ENCODE data around the gene R3HDML.

The R3HDML gene

DNA sequence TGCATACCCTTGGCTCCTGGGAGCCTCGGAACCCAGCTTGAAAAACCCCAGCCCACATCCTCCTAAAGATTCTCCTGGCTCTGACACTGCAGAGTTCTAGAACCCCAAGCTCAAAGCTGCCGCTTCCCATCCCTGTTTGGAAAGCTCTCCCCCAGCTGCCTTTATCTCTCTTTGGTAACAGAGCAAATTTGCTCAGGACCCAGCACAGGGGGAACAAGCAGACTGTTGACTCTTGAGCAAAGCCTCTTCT lies 57.5 kb downstream of the R3HDML start:
- no peaks in the 10 kb centered on the region for H3K36me3 ChIP-seq (ENCODE audit: insufficient read depth, low read length)
- H3K9me3 ChIP-seq (ENCODE audit: low read length) = no peaks in the 10 kb centered on the region
- no peak overlapping the region for H3K27ac ChIP-seq (ENCODE audit: low read depth, low read length)
- H3K27me3 ChIP-seq (ENCODE audit: control insufficient read depth in 1 of 2, insufficient read depth in 2 of 2, low read length in 2 of 2) = peaks cover 0 to 8% of the 10 kb centered on the region in 2 donors
- H3K9ac ChIP-seq (ENCODE audit: low read length) = no peak overlapping the region
- no peaks in the 10 kb centered on the region for H3K4me1 ChIP-seq (ENCODE audit: insufficient read depth, low read length)
- no peak overlapping the region for H3K4me3 ChIP-seq (ENCODE audit: low read depth in 1 of 2, low read length in 2 of 2)

DNA sequence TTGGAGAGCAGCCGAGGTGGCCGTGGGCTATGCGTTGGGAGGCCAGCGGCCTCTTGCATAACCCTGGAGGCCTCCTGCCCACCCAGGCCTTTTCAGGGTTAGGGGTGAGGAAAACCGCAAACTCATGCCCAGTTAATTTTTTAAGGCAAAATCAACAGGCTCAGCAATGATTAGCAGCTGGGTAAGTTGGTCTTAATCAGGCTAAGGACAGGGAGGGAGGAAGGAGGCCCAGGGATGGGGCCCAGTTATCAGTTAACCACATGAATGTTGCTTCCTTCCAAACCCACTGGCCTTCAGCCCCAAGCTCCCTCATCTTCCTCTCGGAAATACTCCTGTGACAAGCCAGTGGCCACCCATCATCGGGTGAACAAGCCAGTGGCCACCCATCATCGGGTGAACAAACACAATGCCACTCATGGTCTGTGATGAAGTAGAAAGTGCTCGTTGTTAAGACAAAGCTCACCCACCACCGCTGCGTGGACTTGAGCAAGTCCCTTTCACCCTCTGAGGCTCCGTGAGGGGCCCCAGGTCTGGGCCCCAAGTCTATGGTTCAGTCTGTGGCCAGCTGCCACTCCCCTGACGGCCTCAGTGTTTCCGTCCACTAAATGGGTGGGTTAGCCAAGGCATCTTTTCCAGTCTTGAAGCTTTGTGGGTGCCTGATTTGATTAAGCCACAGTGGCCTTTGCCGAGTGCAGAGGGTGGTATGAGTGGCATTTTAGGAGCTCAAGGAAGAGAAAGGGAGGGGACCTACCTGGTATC lies 58.0 kb downstream of the R3HDML start:
- no peaks in the 10 kb centered on the region for H3K36me3 ChIP-seq (ENCODE audit: insufficient read depth, low read length)
- no peaks in the 10 kb centered on the region for H3K4me1 ChIP-seq (ENCODE audit: insufficient read depth, low read length)
- H3K9ac ChIP-seq (ENCODE audit: low read length) = no peak overlapping the region
- H3K4me3 ChIP-seq (ENCODE audit: low read depth in 1 of 2, low read length in 2 of 2) = no peak overlapping the region
- peaks cover 0 to 8% of the 10 kb centered on the region in 2 donors for H3K27me3 ChIP-seq (ENCODE audit: control insufficient read depth in 1 of 2, insufficient read depth in 2 of 2, low read length in 2 of 2)
- no peaks in the 10 kb centered on the region for H3K9me3 ChIP-seq (ENCODE audit: low read length)
- no peak overlapping the region for H3K27ac ChIP-seq (ENCODE audit: low read depth, low read length)

- Histone ChIP-seq H3K9me3 (ENCODE audit: low read length) (no peaks in the 10 kb centered on the region), H3K27ac (ENCODE audit: low read depth, low read length) (no peak overlapping the region), H3K4me1 (ENCODE audit: insufficient read depth, low read length) (no peaks in the 10 kb centered on the region), H3K4me3 (ENCODE audit: low read depth in 1 of 2, low read length in 2 of 2) (no peak overlapping the region), H3K36me3 (ENCODE audit: insufficient read depth, low read length) (no peaks in the 10 kb centered on the region), H3K27me3 (ENCODE audit: control insufficient read depth in 1 of 2, insufficient read depth in 2 of 2, low read length in 2 of 2) (peaks cover 0 to 8% of the 10 kb centered on the region in 2 donors), H3K9ac (ENCODE audit: low read length) (no peak overlapping the region)
These were observed 58.9 kb downstream of the R3HDML start for GRCh38 chr20:44395461-44396340.

DNA sequence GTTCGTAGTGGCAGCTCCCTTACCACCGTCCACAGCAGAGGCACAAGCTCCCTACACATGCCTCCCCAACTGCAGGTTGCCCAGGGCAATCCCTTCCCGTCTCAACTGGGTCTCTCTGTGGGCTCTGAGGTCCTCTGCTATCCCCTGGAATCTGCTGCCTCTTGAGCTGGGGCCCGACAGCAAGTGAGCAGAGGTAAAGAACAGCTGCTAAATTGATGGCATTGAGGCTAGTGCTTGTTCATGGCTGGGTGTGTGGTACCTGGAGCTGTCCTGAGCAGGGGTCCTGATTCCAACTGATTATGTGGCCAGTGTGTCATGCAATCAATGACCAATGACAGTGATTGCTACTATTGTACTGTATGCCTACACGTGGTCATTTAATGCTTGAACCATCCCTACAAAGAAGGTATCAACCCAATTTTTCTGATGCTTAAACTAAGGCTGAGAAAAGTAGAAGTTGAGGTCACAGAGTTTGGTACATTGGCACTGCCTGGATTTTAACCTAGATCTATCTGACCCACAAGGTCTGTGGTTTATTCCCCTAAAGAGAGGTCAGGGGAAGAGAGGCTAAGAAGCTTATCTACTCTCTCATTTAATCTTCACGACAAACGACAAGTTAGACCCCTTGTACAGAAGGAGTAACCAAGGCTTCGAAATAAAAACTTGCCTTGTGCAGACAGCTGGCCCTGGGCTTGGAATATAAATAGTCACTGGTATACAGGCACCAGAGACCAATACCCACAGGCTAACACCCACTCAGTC lies 59.7 kb downstream of the R3HDML start:
- Histone ChIP-seq H3K4me3 (ENCODE audit: low read depth in 1 of 2, low read length in 2 of 2) (no peak overlapping the region), H3K27me3 (ENCODE audit: control insufficient read depth in 1 of 2, insufficient read depth in 2 of 2, low read length in 2 of 2) (peaks cover 0 to 8% of the 10 kb centered on the region in 2 donors), H3K27ac (ENCODE audit: low read depth, low read length) (no peak overlapping the region), H3K9me3 (ENCODE audit: low read length) (no peaks in the 10 kb centered on the region), H3K9ac (ENCODE audit: low read length) (no peak overlapping the region), H3K36me3 (ENCODE audit: insufficient read depth, low read length) (no peaks in the 10 kb centered on the region), H3K4me1 (ENCODE audit: insufficient read depth, low read length) (no peaks in the 10 kb centered on the region)

GRCh38 chr20:44398335-44398734 lies 61.5 kb downstream of the R3HDML start:
- H3K4me3 ChIP-seq (ENCODE audit: low read depth in 1 of 2, low read length in 2 of 2) = no peak overlapping the region
- no peaks in the 10 kb centered on the region for H3K36me3 ChIP-seq (ENCODE audit: insufficient read depth, low read length)

DNA sequence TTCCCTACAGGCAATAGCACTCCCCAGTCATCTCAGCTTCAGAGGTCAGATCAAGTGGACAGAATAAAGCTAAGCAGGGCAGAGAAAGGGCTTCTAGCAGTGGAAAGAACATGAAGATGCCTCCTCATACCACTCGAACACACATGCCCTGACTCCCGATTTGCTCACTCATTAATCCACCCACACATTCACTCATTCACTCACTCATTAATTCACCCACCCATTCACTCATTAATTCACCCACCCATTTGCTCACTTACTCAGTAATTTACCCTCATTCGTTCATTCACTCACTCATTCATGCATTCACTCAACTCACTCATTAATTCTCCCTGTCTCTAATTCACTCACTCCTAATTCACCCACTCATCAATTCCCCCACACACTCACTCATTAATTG lies 62.6 kb downstream of the R3HDML start:
- Histone ChIP-seq H3K4me1 (ENCODE audit: insufficient read depth, low read length) (no peaks in the 10 kb centered on the region), H3K9me3 (ENCODE audit: low read length) (no peaks in the 10 kb centered on the region), H3K27ac (ENCODE audit: low read depth, low read length) (no peak overlapping the region), H3K9ac (ENCODE audit: low read length) (no peak overlapping the region), H3K27me3 (ENCODE audit: control insufficient read depth in 1 of 2, insufficient read depth in 2 of 2, low read length in 2 of 2) (peaks cover 0 to 8% of the 10 kb centered on the region in 2 donors), H3K36me3 (ENCODE audit: insufficient read depth, low read length) (no peaks in the 10 kb centered on the region), H3K4me3 (ENCODE audit: low read depth in 1 of 2, low read length in 2 of 2) (no peak overlapping the region)

More at GRCh38 chr20:44398335-44398734, 61.5 kb downstream of the R3HDML start:
- H3K9ac ChIP-seq (ENCODE audit: low read length) = no peak overlapping the region
- no peaks in the 10 kb centered on the region for H3K4me1 ChIP-seq (ENCODE audit: insufficient read depth, low read length)
- peaks cover 0 to 8% of the 10 kb centered on the region in 2 donors for H3K27me3 ChIP-seq (ENCODE audit: control insufficient read depth in 1 of 2, insufficient read depth in 2 of 2, low read length in 2 of 2)
- H3K9me3 ChIP-seq (ENCODE audit: low read length) = no peaks in the 10 kb centered on the region
- H3K27ac ChIP-seq (ENCODE audit: low read depth, low read length) = no peak overlapping the region

- H3K27me3 ChIP-seq (ENCODE audit: control insufficient read depth in 1 of 2, insufficient read depth in 2 of 2, low read length in 2 of 2) = peaks cover 0 to 5% of the 10 kb centered on the region in 2 donors
- H3K9me3 ChIP-seq (ENCODE audit: low read length) = no peaks in the 10 kb centered on the region
- no peaks in the 10 kb centered on the region for H3K4me1 ChIP-seq (ENCODE audit: insufficient read depth, low read length)
- no peaks in the 10 kb centered on the region for H3K36me3 ChIP-seq (ENCODE audit: insufficient read depth, low read length)
- no peak overlapping the region for H3K4me3 ChIP-seq (ENCODE audit: low read depth in 1 of 2, low read length in 2 of 2)
- H3K27ac ChIP-seq (ENCODE audit: low read depth, low read length) = no peak overlapping the region
- no peak overlapping the region for H3K9ac ChIP-seq (ENCODE audit: low read length)
These were observed 63.8 kb downstream of the R3HDML start for GRCh38 chr20:44400671-44400969.

Data from muscle layer of colon (tissue), 2 donors.